ENCODE data around the gene AADACL4.

DNA sequence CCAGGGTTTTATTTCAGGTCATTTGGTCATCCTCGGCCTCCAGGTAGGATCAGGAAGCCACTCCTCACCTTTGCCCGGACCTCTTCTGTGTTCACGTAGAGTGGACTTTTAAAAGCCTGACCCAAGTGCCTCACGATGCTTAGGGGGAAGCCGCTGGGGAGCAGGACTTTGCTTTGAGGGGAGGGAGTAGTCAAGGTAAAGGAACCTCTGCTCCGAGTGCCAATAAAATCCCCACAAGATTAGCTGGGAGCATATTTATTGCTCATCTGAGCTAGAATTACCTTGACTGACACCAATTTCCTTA is 25.3 kb upstream of the AADACL4 start:
- TF ChIP-seq, protein P1, sequence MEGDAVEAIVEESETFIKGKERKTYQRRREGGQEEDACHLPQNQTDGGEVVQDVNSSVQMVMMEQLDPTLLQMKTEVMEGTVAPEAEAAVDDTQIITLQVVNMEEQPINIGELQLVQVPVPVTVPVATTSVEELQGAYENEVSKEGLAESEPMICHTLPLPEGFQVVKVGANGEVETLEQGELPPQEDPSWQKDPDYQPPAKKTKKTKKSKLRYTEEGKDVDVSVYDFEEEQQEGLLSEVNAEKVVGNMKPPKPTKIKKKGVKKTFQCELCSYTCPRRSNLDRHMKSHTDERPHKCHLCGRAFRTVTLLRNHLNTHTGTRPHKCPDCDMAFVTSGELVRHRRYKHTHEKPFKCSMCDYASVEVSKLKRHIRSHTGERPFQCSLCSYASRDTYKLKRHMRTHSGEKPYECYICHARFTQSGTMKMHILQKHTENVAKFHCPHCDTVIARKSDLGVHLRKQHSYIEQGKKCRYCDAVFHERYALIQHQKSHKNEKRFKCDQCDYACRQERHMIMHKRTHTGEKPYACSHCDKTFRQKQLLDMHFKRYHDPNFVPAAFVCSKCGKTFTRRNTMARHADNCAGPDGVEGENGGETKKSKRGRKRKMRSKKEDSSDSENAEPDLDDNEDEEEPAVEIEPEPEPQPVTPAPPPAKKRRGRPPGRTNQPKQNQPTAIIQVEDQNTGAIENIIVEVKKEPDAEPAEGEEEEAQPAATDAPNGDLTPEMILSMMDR (IDR thresholded peaks at IDR 0.05): no peak
- no peak for TF ChIP-seq EZH2 (IDR thresholded peaks at IDR 0.05; ENCODE audit: borderline replicate concordance, insufficient read depth, low read depth, low read length, poor library complexity, severe bottlenecking)

Data from B cell (primary cell).